NCI-H1092 (cell line): ENCODE measurements around the gene GNAL.
A peak's percentile ranks its signal among the peaks of the same experiment; 100 is the strongest.
"Not testable (repeated sequence)": the region's sequence is repeated elsewhere in the genome, so short reads cannot be mapped to it uniquely, and the experiment has no call there.

Experiments
- DNase-seq: peaks from one replicate; lab custom pipeline; 2025; lab: John Stamatoyannopoulos, UW

Gene GNAL

DNA sequence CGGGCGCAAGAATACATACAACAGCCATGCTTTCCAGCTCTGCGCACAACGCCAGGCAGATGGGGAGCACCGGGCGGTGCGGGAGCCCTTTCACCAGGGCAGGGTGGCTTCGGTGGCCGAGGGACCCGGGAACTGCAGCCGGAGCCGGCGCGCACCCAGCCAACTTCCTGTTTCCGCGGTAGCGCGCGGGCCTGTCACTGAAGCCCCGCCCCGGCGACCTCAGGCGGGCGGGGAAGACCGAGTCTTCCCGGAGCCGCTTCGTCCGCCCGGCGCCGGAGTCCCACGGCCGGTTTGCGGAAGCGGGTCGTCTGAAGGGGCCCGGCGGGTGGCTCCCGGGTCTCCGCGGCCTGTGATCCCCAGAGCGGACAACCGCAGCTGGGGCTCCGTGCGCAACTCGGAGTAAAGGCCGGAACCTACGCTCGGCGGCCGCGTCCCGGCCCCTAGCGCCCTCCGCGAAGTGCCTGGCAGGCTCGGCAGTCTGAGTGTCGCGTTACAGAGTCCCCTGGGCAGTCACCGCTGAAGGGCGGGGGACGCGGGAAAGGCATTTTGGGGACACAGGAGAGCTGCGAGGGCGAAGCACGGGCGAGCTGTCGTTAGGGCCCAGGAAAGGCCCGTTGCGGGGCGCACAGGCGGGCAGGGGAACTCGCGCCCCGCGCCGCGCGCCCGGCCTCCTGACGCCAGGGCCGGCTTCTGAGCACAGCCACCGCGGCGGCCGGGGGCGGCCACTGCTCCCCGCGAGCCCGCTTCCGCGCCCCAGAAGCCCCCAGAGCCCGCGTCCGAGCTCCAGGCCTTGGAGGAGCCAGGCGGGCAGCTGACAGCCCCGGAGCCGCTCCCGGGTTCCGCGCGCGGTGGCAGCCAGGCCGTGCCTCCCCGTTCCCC is 219.4 kb downstream of the GNAL start, which contains the start of gene MPPE1:
TSS of gene MPPE1 (minus strand) at position 136 of the 879 bp plus-strand sequence. CDS start 11,053 bp downstream, outside the sequence.
- DNase-seq, result peak; percentile 66

DNA sequence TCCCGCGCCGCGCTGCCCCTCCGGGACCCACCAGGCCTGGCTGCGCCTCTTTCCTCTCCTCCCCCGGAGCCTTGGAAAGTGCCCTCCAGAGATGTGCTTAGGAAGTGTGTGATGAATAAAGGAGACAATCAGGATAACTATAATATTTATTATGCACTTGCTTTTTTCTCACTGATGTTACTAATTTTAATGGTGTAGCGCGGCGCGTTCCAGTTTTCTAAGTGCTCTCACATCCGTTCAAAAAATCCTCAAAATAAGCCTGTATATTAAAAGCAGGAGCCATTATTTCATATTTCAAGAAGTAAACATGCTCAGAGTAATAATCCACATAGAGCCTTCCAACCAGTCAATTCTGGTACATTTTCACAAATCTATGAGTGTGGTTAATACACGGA is 220.0 kb downstream of the GNAL start:
- DNase-seq, result peak; percentile 23

DNA sequence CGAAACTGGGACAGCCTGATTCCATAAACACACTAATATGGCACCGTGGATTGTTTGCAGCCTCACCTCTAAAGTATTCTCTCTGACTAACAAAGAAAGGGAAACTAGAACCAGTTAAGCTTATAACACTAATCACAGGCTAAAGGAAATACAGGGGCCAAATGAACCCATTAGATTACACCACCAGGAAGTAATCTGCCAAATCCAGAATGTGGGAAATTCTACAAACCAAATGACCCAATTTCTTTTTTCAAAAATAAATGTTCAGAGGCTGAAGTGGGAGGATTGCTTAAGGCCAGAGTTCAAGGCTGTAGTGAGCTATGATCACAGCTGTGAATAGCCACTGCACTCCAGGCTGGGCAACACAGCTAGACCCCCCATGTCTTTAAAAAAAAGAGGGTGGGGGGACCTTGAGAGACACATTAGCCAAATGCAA is 220.5 kb downstream of the GNAL start:
- DNase-seq, result no peak

DNA sequence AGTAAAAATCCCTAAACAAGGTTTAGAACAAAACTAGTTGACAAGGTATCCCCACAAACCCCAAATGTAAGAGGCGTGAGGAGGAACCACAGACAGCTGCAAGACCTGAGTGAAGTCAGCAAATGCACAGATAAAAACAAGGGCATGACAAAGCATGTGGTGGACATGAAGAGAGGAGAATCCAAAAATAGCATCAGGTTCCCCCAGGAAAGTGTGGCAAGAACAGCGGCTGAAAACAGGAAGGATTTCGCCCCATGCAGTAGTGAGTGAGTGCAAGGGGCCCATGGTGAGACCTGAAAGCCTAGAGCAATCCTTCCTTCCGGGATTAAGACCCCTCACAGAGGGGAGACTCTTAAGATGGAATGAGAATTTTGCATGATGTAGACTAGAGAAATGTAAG is 227.8 kb downstream of the GNAL start:
- not testable (repeated sequence) for DNase-seq

DNA sequence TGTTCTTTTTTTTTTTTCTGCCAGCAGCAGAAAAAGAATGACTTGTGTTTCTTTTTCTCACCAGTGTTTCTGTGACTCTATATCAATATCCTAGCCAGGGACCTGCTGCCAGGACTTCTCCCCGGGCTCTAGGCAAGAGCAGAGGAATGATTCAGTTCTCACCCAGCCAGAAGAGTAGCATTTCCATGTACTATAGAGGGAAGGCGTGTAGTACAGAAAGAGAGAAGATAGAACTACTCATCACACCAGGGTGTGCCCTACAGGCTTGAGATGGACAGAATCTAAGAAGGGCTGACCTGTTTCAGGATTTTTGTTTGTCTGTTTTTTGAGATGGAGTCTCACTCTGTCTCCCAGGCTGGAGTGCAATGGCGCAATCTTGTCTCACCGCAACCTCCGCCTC is 230.5 kb downstream of the GNAL start:
- not testable (repeated sequence) for DNase-seq

DNA sequence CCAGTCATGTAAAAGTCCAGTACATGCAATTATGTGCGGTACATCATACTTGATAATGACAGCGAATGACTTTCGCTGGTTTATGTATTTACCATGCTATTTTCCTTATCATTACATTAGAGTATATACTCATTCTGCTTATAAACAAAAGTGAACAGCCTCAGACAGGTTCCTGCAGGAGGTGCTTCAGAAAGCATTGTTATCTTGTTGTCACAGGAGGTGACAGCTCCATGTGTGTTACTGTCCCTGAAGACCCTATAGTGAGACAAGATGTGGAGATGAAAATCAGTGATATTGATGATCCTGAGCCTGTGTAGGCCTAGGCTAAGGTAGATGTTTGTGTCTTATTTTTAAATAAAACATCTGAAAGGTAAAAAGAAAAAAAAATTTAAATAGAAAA is 234.4 kb downstream of the GNAL start:
- DNase-seq, result no peak

DNA sequence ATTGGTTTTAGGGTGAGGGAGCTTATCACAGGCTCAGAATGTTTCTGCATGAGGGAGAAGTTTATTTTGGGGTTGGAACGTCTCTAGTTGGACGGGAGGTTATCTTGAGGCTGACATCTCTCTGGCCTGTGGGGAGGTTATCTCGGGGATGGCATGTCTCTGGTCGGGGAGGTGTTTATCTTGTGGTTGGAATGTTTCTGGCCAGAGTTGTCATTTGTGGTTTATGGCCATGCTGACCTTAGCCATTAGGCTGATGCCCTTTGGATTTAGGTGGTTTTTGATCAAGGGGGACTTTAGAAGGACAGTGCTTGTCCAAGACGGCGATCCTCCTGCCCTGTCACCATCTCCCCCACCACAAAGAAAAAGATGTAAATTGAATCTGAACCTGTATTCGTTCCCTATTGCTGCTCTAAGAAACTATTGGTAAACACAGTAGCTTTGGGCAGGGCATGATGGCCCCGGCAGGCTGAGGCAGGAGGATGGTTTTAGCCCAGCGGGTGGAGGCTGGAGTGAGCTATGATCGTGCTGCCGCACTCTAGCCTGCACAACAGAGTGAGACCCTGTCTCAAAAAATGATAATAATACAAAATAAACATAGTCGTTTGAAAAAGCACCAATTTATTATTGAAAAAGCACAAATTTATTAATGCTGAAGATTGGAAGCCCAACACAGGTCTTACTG is 236.9 kb downstream of the GNAL start:
- no peak for DNase-seq

DNA sequence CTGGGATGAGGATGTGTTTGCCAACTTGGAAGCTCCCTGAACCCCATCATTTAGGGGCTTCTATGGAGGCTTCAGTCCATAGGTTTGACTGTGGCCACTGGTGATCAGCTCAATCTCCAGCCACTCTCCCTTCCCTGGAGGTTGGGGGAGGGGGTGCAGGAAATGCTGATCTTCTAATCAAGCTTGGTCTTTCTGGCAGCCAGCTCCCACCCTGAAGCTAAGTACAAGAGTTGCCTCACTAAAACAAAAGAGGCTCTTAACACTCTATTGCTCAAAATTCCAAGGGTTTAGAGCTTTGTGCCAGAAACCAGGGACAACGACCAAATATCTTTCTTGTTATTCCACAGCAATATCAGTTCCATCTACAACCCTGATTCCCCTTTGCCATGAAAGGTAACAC is 238.4 kb downstream of the GNAL start:
- DNase-seq, result no peak

DNA sequence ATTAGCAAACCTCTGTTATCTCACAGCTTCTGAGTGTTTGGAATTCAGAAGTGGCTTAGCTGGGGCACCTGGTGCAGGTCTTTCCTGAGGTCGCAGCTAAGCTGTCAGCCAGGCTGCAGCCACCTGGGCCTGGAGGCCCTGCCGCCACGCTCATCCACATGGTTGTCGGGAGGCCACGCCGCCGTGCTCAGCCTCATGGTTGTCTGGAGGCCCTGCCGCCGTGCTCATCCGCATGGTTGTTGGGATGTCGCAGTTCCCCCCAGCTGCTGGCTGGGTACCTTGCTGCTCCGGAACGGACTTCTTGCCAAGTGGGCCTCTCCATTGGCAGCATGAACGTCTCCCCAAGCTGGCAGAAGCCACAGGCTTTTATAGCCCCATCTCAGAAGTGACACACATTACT is 243.3 kb downstream of the GNAL start:
- DNase-seq, result no peak
